Sigmoid colon (tissue), 4 donors: ENCODE results near the gene PNMA6E.

Source experiments
- EP300 ChIP-seq, 4 donors: sonication (generic); formaldehyde crosslinking; IDR thresholded peaks; one replicate each; pipeline ENCODE4 v1.6.1; 2017; ENCODE audit warnings: antibody characterized with exemption in 4 of 4
- POLR2A ChIP-seq, 2 donors: fragments of 450-650 bp; IDR thresholded peaks; one replicate each; pipeline ENCODE4 v1.6.1; 2016; ENCODE audit warnings: antibody characterized with exemption in 2 of 2, mild to moderate bottlenecking in 2 of 2, moderate library complexity in 2 of 2
- TF ChIP-seq, protein P1 (sequence below), 4 experiments: fragments of 450-650 bp in 3 of 4; fragments of 200-600 bp in 1 of 4; IDR thresholded peaks; one replicate each; pipeline ENCODE4 v1.5.1; 2016 to 2019; ENCODE audit warnings: antibody characterized with exemption in 4 of 4, mild to moderate bottlenecking in 3 of 4, moderate library complexity in 2 of 4

DNA sequence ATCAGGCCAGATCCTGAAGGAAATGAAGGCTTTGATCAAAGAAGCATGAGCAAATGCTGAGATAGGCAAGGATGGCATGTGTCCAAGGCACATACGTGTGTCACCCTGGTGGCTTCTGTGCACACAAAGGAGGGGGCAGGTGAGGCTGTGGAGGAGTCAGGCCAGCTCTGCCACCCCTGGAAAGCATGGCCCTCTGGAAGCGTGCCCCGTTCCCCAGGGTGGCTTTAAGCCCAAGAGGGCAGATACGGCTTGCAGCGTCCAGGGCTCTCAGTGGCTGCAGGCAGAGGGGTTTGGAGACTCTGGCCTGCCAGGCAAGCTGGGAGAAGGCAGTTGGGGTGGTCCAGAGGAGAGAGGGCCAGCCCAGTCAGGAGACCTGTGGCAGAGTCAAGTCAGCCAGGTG lies 25.6 kb downstream of the PNMA6E start:
- TF ChIP-seq EP300 (IDR thresholded peaks at IDR 0.05) = no peak
- TF ChIP-seq, protein P1, sequence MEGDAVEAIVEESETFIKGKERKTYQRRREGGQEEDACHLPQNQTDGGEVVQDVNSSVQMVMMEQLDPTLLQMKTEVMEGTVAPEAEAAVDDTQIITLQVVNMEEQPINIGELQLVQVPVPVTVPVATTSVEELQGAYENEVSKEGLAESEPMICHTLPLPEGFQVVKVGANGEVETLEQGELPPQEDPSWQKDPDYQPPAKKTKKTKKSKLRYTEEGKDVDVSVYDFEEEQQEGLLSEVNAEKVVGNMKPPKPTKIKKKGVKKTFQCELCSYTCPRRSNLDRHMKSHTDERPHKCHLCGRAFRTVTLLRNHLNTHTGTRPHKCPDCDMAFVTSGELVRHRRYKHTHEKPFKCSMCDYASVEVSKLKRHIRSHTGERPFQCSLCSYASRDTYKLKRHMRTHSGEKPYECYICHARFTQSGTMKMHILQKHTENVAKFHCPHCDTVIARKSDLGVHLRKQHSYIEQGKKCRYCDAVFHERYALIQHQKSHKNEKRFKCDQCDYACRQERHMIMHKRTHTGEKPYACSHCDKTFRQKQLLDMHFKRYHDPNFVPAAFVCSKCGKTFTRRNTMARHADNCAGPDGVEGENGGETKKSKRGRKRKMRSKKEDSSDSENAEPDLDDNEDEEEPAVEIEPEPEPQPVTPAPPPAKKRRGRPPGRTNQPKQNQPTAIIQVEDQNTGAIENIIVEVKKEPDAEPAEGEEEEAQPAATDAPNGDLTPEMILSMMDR (IDR thresholded peaks at IDR 0.05) = no peak
- no peak for TF ChIP-seq POLR2A (IDR thresholded peaks at IDR 0.05)
